ENCODE results near the gene FOXL2NB.
"Not testable (repeated sequence)": the region's sequence is repeated elsewhere in the genome, so short reads cannot be mapped to it uniquely, and the experiment has no call there.

FOXL2NB gene

DNA sequence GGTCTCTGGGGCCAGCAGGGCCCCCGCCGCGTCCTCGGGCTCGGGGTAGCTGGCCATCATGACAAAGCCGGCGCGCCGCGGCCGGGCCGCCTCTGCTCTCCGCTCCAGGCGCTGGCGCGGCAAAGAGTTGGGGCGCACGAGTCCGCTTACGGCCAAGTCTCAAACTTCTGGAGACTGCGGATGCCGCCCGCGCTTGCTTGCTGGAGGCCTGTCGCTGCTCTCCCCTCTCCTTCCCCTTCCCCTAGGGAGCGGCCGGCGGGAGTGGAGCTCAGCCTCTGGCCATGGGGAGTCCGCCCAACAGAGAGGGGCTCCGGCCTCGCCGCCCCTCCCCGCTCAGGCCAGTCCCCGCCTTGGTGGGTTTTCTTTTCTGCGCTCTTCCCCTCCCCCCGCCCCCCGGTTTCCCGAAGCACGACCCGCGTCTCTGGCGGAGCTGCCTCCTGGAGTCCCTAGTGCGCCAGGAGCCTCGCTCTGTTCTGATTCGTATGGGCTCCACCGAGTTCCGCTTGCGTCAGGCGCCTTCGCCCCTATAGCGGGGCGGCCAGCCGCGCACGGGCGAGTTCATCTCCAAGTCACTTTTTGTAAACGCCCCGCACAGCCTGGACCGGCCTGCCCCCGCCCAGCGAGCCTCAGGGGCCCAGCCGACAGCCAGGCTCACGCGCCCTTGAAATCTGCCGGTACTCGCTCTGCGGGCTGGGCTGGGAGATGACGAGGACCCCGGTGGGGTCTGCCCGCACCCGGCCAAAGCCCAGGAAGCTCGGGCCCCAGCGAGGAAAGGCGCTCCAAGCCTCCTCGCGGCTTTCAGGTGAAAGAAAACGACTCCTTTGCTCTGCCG lies at the start of gene FOXL2NB, which contains the start of gene FOXL2:
Gene FOXL2NB (plus strand): TSS at position 555 of the 832 bp plus-strand sequence. CDS start 148 bp downstream, at position 703.
Gene FOXL2 (minus strand): TSS at position 475 of the 832 bp plus-strand sequence. CDS start 415 bp downstream, at position 60.
- DNase-seq: no peak

DNA sequence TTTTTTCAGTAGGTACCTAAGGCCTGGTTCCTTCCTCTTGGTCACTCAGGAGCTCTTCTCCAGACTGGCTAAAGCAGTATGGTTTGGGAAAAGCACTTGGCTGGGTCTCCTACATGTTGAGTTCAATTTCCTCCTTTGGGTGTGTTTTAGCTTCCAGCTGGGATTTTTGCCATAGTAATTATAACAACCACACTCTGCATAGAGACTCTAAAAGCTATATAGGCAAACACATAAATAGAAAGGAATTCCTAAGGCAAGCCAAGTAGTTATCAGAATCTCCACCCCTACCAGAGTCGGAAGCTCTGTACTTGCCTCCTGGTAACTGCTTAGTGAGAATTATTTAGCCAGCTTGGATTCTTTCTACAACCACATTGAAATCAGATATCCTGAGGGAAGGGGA lies 48.7 kb upstream of the FOXL2NB start:
- DNase-seq: no peak

GRCh38 chr3:138898708-138899107 lies 48.3 kb upstream of the FOXL2NB start:
- DNase-seq: no peak

GRCh38 chr3:138899351-138899991 lies 47.5 kb upstream of the FOXL2NB start:
- no peak for DNase-seq

GRCh38 chr3:138901567-138901966 lies 45.5 kb upstream of the FOXL2NB start:
- DNase-seq: no peak

DNA sequence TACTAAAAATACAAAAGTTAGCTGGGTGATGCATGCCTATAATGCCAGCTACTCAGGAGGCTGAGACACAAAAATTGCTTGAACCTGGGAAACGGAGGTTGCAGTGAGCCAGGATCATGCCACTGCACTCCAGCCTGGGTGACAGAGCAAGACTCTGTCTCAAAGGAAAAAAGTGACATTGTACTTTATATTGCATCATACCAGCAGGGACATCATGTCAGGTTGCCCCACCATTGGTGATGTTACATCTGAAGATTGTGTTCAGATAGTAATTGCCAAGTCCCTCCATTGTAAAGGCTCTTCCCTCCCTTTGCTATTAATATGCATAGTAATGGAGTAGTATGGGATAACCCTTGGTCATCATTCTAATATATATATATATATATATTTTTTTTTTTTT lies 44.8 kb upstream of the FOXL2NB start:
- no peak for DNase-seq

DNA sequence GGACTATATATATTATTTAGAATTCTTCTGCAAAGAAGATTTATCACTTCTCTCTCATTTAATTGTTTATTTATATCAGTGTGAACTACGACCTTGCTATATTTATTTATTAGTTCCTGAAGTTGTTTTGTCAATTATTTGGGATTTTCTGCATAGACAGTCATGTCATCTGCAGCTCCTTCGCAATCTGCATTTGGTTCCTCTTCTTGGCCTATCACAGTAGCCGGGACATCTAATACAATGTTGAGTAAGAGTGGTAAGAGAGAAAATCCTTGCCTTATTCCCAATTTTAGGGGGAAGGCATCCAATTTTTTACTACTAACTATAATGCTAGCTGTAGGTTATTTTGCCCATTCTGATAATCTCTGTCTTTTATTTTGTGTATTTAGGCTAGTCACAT lies 39.5 kb upstream of the FOXL2NB start:
- DNase-seq: no peak

- DNase-seq: no peak
Measured at GRCh38 chr3:138908846-138909245, 38.2 kb upstream of the FOXL2NB start.

- no peak for DNase-seq
Measured at GRCh38 chr3:138909904-138910303, 37.1 kb upstream of the FOXL2NB start.

DNA sequence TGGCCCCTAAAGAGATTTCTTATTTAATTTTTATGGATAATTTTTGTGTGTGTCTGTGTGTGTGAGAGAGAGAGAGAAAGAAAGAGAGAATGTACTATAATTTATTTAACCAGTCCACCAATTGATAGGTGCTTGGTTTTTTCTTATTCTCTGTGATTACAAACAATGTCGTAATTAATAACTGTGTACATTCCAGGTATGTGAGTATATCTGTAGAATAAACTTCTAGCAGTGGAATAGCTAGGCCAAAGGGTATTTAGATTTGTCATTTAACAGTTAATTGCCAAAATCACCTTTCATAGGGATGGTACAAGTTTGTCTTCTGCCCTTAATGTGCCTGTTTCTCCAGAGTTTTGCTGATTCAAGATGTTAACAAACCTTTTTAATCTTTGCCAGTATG lies 35.4 kb upstream of the FOXL2NB start:
- DNase-seq: no peak

GRCh38 chr3:138912237-138912636 lies 34.8 kb upstream of the FOXL2NB start:
- DNase-seq: no peak

- DNase-seq: no peak
Measured at GRCh38 chr3:138913766-138914165, 33.3 kb upstream of the FOXL2NB start.

DNA sequence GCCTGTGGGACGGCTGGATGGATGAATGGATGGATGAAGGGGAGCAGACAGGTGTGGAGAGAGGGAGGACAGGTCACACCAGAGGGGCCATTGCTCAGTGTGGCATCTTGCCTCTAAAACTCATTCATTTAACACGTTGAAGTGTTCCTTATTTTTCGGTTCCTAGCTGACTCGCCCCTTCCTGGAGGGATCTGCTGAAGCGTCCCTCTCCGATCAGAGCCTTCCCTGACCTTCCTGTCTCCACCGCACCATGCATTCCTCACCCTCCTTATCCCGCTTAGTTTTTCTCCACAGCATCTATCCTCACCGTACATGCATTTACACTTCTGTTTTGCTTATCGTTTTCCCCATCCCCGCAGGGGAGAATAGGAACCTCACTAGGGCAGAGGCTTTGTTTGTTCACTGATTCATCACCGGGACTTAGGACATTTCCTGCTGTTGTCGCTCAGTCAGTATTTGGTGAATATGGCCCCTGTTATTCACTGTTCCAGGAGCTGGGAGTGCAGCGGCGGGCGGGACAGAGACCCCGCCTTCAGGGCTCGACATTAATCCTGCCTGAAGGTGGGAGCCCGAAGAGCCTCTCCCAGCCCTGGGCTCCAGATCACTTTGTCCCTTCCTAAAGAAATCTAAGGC lies 32.0 kb upstream of the FOXL2NB start:
- DNase-seq: no peak

DNA sequence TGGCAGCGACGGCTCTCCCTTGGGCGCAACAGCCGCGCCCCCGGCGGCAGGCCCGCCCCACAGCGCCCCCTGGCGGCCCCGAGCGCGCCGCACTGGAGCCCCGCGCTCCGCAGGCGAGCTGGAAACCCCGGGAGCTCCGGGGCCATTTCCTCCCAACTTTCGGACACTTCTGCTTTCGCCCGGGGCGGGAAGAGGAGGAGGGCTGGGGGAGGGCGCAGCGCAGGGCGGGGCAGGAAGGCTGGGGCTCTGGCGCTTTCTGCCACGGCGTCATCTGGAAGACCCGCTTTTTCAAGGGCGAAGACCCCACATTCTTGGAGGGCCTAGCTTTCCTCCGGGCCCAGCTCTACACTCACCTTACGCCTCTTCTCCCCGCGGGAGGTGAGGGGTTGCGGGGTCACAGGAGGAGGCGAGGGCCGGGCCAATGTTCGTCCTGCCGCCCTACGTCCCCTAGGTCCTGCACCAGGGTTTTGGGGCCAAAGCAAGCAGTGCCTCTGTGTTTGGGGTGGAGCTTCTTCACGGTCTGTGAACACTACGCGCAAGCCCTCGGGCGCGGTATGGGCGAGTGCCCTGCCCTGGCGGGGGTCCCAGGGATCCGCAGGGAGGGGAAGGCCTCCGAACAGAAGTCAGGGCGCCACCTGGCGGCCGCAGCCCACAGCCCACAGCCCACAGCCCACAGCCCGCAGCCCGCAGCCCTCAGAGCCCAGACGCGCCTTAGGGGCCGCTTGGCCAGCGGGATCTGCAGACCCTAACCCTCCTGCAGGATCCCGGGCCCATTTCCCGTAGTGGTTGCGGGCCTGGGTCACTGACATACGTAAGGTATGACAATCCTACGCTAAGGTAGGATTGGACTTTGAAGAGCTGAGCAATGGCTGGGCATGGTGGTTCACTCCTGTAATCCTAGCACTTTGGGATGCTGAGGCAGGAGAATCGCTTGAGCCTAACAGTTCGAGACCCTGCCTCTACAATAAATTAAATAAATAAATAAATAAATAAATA lies 31.2 kb upstream of the FOXL2NB start:
- DNase-seq: peak; percentile 87

DNA sequence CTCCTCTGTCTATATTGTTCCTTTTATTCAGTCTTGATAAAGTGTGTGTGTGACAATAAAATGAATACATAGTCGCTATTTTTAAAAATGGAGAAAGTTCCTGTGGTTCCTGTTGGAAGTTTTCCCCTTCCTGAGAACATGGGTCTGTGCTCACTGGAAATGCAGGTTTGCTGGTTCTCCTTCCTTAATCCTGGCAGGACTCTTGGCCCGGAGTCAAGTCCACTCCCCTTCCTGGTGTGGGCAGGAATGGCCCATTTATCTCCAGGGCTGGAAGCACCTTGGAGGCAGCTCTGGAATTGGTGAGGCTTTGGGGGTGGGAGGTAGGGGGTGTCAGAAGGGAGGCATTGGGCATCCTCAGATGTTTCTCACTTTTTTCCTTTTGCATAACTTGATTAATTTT lies 30.2 kb upstream of the FOXL2NB start:
- no peak for DNase-seq

DNA sequence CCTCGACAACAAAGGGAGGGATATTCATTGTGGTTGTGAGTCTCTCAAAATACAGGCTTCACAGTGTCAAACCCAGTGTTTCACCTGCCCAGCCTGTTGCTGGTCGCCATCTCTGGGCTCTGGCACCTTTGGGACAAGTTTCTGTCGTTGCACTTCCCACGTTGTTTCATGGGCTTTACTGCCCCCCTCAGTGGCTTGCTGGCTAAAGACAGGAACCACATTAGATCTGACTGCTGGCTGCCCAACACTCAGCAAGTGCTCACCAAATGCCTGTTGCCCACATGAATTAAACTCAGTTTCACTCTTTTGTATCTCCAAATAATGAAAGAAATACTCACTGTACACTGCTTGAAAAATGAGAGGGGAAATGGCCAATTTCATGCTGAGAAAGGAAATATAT lies 27.7 kb upstream of the FOXL2NB start:
- DNase-seq: no peak

DNA sequence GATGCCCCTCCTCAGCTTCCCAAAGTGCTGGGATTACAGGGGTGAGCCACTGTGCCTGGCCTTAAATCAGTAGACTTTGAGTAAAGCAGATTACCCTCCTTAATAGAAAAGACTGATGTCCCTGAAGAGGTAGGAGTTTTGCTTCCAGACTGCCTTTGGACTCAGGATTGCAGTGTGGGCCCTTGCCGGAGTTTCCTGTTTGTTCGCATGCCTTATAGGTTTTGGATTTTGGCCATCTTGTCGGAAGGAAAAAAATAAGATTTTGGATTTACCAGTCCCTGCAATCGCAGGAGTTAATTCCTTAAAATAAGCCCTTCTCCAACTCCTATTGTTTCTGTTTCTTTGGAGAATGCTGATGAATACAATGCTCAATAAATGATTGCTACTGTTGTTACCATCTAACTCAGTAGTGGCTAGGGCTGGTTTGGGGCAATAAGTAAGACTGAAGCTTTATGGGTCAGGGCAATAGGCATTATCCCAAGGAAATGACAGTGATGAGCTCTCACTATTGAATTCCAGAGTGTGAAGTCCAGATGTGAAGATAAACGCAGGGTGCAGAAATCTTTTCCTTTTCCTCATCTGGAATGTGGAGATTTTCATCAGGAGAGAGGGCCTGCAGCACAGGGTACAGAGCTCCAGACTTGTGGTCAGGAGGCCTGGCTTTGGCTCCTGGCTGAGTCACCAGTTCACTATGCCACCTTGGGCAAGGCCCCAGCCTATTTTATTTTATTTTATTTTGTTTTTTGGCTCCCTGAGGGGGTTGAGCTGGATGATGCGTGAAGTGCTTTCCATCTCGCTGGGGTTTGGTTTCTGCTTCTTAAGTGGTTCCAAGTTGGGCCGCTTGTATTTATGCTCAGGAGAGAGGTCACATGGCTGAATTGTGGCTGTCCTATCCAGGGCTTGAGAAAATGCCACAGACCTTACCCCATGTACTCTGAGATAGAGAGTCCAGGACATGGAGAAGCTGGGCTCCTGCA lies 25.4 kb upstream of the FOXL2NB start:
- no peak for DNase-seq

- DNase-seq: not testable (repeated sequence)
Measured at GRCh38 chr3:138922400-138922799, 24.6 kb upstream of the FOXL2NB start.

- peak; percentile 78 for DNase-seq
Measured at GRCh38 chr3:138923531-138923994, 23.5 kb upstream of the FOXL2NB start.

GRCh38 chr3:138928727-138929372 lies 18.2 kb upstream of the FOXL2NB start:
- no peak for DNase-seq
